Nephron progenitor cell (in vitro differentiated cells): Measurements from ENCODE around the gene CCZ1.
"Not testable (repeated sequence)": the region's sequence is repeated elsewhere in the genome, so short reads cannot be mapped to it uniquely, and the experiment has no call there.

Experiments used
- DNase-seq: peaks from one replicate; pipeline ENCODE4 v3.0.0; 2021
- H3K27ac Mint-ChIP-seq: 2 replicates; pipeline ENCODE4 v1.8.0; 2021; ENCODE audit warnings: mild to moderate bottlenecking, moderate library complexity, mixed read lengths
- H3K27me3 Mint-ChIP-seq: 2 replicates; pipeline ENCODE4 v1.8.0; 2021; ENCODE audit warnings: mild to moderate bottlenecking, low read depth, mixed read lengths; ENCODE audit not compliant: poor library complexity
- H3K36me3 Mint-ChIP-seq: 2 replicates; pipeline ENCODE4 v1.8.0; 2021; ENCODE audit warnings: low read depth, mixed read lengths
- H3K4me1 Mint-ChIP-seq: 2 replicates; pipeline ENCODE4 v1.8.0; 2021; ENCODE audit warnings: mixed read lengths
- H3K4me3 Mint-ChIP-seq: 2 replicates; pipeline ENCODE4 v1.8.0; 2021; ENCODE audit warnings: mild to moderate bottlenecking, moderate library complexity, mixed read lengths
- H3K9me3 Mint-ChIP-seq: 2 replicates; pipeline ENCODE4 v1.8.0; 2021; ENCODE audit warnings: mild to moderate bottlenecking, moderate library complexity, mixed read lengths
- TF ChIP-seq, protein P1 (sequence below): fragments of 200-600 bp; sonication (generic); IDR thresholded peaks from 2 replicates; pipeline ENCODE4 v1.5.0; 2021; ENCODE audit warnings: antibody characterized with exemption

Gene CCZ1

DNA sequence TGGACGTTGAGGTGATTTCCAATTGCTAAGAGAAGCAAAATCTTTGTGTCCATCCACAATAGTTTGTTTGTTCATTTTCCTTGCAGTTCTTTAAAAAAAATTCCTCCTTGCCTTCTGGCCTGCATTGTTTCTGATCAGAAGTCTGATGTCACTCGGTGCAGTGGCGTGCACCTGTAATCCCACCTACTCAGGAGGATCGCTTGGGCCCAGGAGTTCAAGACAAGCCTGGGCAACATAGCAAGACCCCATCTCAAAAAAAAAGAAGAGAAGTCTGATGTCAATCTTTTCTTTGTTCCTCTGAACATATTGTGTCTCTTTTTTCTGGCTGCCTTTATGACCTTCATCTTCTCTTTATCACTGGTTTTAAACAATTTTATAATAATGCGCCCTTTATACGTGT, 31.5 kb upstream of the CCZ1 start:
- Mint-ChIP-seq H3K27ac (no peak overlapping the region), H3K4me3 (no peak overlapping the region), H3K4me1 (peaks cover 5% of the 10 kb centered on the region), H3K36me3 (no peaks in the 10 kb centered on the region), H3K27me3 (peaks cover 45% of the 10 kb centered on the region), H3K9me3 (peaks cover 6% of the 10 kb centered on the region)
- DNase-seq = no peak
- TF ChIP-seq, protein P1, sequence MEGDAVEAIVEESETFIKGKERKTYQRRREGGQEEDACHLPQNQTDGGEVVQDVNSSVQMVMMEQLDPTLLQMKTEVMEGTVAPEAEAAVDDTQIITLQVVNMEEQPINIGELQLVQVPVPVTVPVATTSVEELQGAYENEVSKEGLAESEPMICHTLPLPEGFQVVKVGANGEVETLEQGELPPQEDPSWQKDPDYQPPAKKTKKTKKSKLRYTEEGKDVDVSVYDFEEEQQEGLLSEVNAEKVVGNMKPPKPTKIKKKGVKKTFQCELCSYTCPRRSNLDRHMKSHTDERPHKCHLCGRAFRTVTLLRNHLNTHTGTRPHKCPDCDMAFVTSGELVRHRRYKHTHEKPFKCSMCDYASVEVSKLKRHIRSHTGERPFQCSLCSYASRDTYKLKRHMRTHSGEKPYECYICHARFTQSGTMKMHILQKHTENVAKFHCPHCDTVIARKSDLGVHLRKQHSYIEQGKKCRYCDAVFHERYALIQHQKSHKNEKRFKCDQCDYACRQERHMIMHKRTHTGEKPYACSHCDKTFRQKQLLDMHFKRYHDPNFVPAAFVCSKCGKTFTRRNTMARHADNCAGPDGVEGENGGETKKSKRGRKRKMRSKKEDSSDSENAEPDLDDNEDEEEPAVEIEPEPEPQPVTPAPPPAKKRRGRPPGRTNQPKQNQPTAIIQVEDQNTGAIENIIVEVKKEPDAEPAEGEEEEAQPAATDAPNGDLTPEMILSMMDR = no peak

- not testable (repeated sequence) for H3K9me3 Mint-ChIP-seq, H3K36me3 Mint-ChIP-seq, H3K4me1 Mint-ChIP-seq, H3K27ac Mint-ChIP-seq, H3K4me3 Mint-ChIP-seq, DNase-seq
- peaks cover 35% of the 10 kb centered on the region for H3K27me3 Mint-ChIP-seq
Observed at GRCh38 chr7:5868928-5869341, 29.6 kb upstream of the CCZ1 start.

DNA sequence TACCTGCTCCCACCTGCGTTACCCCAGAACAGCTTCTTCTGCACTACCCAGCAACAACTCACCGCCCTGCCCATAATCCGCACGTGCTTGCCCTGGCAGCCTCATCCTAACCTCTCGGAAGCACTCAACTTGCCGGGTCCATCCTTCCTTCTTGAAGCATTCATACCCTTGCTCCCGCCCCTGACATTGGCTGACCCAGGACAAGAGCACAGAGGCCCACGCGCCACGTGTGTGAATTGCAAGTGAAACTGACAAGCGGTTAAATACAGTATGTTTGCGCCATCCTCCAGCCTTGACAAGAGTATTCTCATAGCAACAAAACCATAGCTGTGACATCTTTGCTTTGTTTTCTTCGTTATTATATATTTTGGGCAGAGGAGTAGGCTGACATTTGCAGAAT, 28.8 kb upstream of the CCZ1 start:
- H3K4me1 Mint-ChIP-seq = peaks cover 5% of the 10 kb centered on the region
- H3K4me3 Mint-ChIP-seq = no peak overlapping the region
- H3K27me3 Mint-ChIP-seq = peaks cover 27% of the 10 kb centered on the region
- no peak overlapping the region for H3K27ac Mint-ChIP-seq
- no peak for DNase-seq
- TF ChIP-seq, protein P1 = no peak
- H3K36me3 Mint-ChIP-seq = no peaks in the 10 kb centered on the region
- H3K9me3 Mint-ChIP-seq = peaks cover 6% of the 10 kb centered on the region

DNA sequence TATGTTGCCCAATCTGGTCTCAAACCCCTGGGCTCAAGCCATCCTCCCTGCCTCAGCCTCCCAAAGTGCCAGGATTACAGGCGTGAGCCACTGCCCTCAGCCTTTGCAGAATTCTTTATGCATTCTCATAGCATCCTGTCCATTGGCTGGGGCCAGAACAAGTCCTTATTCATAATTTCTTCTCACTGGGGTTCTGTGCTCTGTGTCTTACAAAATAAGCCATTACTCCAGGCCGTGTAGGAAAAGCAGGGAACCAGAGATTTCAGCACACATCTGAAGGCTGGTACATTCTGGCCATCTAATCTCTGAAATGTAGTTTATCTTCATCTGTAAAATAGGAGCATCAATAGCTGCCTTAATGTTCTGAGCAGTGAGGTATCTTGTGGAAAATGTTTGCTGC, 28.2 kb upstream of the CCZ1 start:
- Mint-ChIP-seq H3K9me3 (peaks cover 6% of the 10 kb centered on the region), H3K4me1 (peaks cover 5% of the 10 kb centered on the region), H3K27ac (no peak overlapping the region), H3K4me3 (no peak overlapping the region), H3K27me3 (peaks cover 22% of the 10 kb centered on the region), H3K36me3 (no peaks in the 10 kb centered on the region)
- no peak for DNase-seq
- TF ChIP-seq, protein P1 = no peak

DNA sequence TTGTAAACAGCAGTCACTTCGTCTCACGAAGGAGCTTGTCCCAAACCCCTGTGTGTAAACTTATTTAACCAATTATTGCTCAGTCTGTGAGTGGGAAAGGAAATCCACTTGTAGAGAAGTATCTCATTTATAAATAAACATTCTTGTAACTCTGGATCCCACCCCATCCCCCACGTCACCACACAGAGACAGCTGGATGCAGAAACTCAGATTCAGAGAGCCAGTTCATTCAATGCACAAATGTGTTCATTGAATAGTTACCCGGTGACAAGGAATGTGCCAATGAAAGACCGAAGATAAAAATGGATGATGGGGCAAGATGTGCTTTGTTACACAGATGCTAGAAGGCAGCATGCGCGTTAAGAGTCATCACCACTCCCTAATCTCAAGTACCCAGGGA, 26.2 kb upstream of the CCZ1 start:
- no peak for DNase-seq
- no peak overlapping the region for H3K27ac Mint-ChIP-seq
- peaks cover 4% of the 10 kb centered on the region for H3K9me3 Mint-ChIP-seq
- H3K36me3 Mint-ChIP-seq = no peaks in the 10 kb centered on the region
- peaks cover 15% of the 10 kb centered on the region for H3K27me3 Mint-ChIP-seq
- TF ChIP-seq, protein P1 = no peak
- H3K4me1 Mint-ChIP-seq = peaks cover 5% of the 10 kb centered on the region
- H3K4me3 Mint-ChIP-seq = no peak overlapping the region

DNA sequence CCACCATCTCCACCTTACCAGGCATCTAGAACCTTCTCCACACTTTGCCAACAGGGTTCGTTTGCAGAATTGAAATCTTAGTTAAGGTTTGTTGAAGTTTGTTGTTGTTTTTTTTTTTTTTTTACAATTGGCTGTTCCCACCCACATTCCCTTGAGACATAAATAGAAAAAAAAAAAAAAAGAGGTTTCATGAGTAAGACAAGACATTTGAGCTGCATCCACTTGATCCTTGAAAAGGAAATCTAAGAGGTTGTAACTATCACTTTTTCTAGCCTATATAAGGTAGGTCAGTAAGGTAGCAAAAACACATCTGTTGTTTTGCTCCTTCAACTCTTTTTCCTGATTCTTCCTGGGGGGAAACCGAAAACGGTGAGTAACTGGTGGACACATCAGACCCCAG, 18.9 kb upstream of the CCZ1 start:
- not testable (repeated sequence) for H3K9me3 Mint-ChIP-seq, H3K4me3 Mint-ChIP-seq, H3K27me3 Mint-ChIP-seq

DNA sequence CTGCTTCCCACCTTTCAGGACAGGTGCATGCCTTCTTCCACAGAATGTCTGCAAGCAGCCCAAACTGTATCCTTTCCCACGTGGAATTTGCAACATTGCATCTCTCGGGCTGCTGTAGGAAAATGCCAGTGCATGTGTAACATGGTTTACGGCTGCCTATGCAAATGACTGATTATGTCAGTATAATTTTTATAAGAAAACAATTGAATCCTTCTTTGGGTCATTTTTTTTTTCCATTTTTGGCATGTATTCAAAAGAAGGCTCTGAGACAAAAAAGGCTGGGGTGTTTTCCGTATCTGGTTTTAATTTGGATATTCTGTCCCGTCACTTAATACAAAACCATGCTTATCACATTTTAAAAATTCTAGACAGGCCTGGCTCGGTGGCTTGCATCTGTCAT, 18.4 kb upstream of the CCZ1 start:
- H3K36me3 Mint-ChIP-seq, H3K4me3 Mint-ChIP-seq, H3K27ac Mint-ChIP-seq, DNase-seq, H3K27me3 Mint-ChIP-seq, H3K9me3 Mint-ChIP-seq: not testable (repeated sequence)
- peaks cover 10% of the 10 kb centered on the region for H3K4me1 Mint-ChIP-seq

More for the DNA sequence above, 18.9 kb upstream of the CCZ1 start:
- H3K27ac Mint-ChIP-seq, DNase-seq, H3K36me3 Mint-ChIP-seq: not testable (repeated sequence)
- H3K4me1 Mint-ChIP-seq = peaks cover 10% of the 10 kb centered on the region

DNA sequence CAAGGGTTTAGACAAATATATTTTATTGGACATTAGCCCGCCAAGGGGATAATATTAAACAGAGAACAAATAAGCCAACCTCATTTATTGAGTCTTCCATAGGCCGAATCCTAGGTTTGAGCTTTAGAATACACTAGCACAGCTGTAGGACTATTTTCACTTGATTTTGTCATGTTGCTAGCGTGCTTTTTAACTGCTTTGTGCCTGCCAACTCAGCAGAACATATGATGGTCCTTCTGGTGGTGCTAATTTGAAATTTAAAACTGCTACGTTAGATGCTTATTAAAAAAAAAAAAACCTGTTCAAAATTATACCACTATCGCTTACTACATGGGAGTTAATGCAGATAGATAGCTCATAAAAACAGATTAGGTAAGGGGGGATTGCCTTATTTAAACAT, 14.1 kb upstream of the CCZ1 start:
- DNase-seq, H3K27ac Mint-ChIP-seq, H3K9me3 Mint-ChIP-seq, H3K36me3 Mint-ChIP-seq, H3K4me3 Mint-ChIP-seq, H3K27me3 Mint-ChIP-seq: not testable (repeated sequence)
- H3K4me1 Mint-ChIP-seq = peaks cover 17% of the 10 kb centered on the region

DNA sequence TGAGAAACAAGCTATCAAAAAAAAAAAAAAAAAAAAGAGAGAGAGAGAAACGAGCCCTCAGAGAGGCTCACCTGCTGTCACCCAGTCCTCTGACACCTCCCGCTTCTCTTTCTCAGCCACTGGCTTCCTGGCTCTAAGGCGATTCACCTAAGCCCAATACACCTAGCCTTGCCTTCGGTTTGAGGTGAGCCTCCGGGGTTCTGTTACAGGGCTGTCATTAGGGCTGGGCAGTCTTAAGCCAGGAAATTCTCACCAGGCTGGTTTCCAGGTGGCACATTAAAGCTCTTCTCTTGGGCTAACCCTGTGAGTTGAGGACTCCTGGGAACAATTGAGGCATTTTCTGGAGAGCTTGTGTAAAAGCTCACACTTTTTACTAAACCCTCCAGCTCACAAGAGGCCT, 10.5 kb upstream of the CCZ1 start:
- H3K27ac Mint-ChIP-seq, H3K4me1 Mint-ChIP-seq, H3K9me3 Mint-ChIP-seq, DNase-seq, H3K4me3 Mint-ChIP-seq, H3K36me3 Mint-ChIP-seq, H3K27me3 Mint-ChIP-seq: not testable (repeated sequence)

DNA sequence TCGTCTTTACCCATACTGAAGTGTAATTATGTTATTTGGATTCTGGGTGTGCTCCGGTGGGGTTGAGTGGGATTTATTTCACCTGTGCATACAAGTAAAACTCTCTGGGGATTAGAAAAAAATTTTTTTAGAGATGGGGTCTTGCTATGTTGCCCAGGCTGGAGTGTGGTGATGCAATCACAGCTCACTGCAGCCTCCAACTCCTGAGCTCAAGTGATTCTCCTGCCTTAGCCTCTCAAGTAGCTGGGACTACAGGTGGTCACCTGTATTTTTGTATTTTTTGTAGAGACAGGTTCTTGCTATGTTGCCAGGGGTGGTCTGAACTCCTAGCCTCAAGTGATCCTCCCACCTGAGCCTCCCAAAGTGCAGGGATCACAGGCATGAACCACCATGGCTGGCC, 8.3 kb upstream of the CCZ1 start:
- peaks cover 13% of the 10 kb centered on the region for H3K27me3 Mint-ChIP-seq
- not testable (repeated sequence) for DNase-seq, H3K9me3 Mint-ChIP-seq, H3K4me1 Mint-ChIP-seq, H3K4me3 Mint-ChIP-seq, H3K27ac Mint-ChIP-seq, H3K36me3 Mint-ChIP-seq
